MM.1S (cell line): ENCODE data around the gene FER.

Source experiments
- EZH2 ChIP-seq: fragments of 300-600 bp; sonication (generic); optimal IDR thresholded peaks from 2 replicates; pipeline ENCODE3; 2017; ENCODE audit warnings: low read depth, mild to moderate bottlenecking, antibody characterized with exemption, low read length, mixed read lengths
- TF ChIP-seq, protein P1 (sequence below): fragments of 300-600 bp; sonication (generic); IDR thresholded peaks from 2 replicates; pipeline ENCODE4 v1.5.1; 2016; ENCODE audit warnings: antibody characterized with exemption, low read length, mixed read lengths

DNA sequence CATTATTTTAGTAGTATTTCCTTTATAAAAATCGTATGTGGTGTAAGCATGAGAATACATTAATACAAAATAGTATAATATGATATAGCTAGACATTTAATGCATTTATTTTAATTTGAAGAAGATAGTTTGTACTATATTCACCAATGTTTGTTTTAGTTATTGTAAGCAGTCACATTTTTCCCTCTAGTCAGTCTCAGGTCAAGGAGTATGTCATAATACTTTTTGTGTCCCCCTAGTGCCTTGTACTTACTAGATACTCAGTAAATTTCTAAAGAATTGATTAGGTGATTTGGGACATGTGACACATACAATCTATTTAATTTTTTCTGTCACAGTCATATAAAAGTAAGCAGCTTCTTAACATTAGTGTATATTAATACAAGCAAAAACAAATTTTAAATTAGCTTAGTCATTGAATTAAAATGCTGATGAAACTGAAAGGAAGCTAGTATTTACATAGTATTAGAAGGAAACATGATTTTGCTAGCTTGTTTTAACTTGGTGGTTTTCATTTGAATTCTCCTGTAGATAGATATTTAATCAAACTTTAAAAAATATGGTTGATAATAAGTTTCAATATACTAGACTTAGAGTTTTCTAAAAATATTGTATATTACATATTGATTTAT is 242.2 kb downstream of the FER start:
- TF ChIP-seq, protein P1, sequence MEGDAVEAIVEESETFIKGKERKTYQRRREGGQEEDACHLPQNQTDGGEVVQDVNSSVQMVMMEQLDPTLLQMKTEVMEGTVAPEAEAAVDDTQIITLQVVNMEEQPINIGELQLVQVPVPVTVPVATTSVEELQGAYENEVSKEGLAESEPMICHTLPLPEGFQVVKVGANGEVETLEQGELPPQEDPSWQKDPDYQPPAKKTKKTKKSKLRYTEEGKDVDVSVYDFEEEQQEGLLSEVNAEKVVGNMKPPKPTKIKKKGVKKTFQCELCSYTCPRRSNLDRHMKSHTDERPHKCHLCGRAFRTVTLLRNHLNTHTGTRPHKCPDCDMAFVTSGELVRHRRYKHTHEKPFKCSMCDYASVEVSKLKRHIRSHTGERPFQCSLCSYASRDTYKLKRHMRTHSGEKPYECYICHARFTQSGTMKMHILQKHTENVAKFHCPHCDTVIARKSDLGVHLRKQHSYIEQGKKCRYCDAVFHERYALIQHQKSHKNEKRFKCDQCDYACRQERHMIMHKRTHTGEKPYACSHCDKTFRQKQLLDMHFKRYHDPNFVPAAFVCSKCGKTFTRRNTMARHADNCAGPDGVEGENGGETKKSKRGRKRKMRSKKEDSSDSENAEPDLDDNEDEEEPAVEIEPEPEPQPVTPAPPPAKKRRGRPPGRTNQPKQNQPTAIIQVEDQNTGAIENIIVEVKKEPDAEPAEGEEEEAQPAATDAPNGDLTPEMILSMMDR, result no peak
- TF ChIP-seq EZH2, result no peak
